NOMO-1 treated with dmso at 0.1 percent for 144 hours (cell line): ENCODE data around the gene MAN2A1.
"Not testable (repeated sequence)": the region's sequence is repeated elsewhere in the genome, so short reads cannot be mapped to it uniquely, and the experiment has no call there.

ENCODE experiments used
- DNase-seq: peaks from one replicate; lab custom pipeline; 2025; ENCODE audit not compliant: unreplicated experiment; lab: John Stamatoyannopoulos, UW

MAN2A1 gene

DNA sequence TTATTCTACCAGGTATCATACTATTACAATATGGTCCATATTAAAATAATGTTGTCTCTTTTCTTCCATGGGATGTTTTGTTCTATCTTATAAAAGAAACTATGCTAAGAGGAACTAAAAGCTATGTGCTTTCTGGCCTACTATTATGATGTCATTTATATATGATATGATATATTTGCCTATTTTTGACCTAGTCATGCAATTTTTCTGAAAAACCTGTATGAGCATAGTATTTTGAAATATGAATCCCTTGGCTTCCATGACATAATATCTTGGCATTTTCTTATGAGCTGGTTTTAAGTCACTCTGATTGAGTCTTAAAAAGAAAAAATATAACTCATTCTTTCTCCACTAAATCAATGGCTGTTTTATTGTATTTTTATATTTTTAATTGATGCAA is 60.7 kb downstream of the MAN2A1 start:
- no peak for DNase-seq

DNA sequence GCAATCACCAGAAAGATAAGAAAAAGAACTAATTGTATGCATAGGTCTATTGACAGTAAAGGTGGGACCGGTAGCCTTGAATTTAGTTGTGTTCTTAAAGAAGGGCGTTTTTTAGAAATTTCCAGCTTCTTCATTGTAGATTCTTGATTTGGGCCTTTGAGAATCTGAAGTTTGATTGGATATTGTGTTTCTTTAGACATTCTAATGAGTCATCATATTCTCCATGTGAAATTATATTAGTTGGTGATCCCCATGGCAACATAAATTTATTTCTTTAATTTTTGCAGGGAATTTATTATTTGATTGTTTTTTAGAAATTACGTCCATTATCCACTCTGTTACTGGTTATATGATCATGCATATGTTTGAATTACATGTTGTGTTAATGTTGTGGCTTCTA is 63.6 kb downstream of the MAN2A1 start:
- no peak for DNase-seq

DNA sequence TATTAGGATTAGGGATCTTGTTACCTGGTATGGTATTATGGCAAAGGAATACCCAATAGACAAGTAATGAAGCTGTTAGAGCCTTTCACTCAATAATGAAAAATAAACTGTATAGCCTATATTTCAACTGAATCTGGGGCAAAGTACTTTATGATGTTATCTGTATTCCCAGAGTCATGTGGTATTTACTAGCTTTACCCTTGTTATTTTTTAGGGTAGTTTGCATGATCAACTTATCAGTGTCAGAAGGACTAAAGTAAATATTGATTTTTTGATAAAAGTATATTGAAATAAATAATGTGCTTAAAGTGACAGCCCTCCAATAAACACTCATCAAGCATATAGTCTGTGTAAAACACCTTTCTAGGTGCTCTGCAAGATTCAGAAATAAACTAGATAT is 64.6 kb downstream of the MAN2A1 start:
- DNase-seq = no peak

DNA sequence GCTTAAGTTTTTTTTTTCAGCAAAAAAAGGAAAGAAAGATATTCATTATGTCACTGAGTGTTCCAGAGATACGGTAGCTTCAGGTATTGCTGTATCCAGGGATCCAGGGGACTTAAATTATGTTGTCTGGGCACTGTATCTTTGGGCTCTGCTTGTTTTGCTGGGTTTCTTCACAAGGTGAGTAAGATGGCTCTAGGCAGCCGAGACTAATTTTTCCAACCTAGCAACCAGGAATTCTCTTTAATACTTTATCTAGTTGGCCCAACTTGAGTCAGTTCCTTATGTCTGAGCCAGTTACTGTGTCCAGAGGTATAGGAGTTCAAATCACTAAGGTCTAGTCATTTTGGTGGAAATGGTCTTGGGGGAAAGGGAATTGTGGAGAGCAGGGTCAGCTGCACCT is 66.0 kb downstream of the MAN2A1 start:
- no peak for DNase-seq

DNA sequence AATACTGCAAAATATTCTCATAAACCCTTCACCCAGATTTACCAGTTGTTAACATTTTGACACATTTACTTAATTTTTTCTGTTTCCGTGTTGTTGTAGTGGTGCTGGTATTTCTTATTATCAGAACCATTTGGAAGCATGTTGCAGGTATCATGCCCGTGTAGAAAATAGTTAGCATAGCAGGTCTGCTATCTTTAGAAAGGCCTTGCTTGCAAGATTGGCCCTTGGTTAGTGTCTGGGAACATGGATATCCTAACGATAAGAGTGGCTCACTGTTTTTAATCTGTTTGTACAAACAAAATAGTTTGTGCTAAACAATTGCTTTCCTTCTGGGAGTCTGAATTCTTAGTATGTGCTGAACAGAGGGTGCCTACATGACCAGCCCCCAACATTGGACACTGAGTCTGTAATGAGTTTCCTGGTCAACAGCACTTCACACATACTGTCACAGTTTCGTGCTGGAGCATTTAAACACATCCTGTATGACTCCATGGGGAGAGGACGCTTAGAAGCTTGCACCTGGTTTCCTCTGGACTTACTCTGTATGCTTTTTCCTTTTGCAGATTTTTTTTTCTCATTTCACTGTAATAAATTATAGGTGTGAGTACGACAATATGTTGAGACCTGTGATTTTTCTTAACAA is 66.9 kb downstream of the MAN2A1 start:
- no peak for DNase-seq

GRCh38 chr5:109757490-109757889 is 67.8 kb downstream of the MAN2A1 start:
- DNase-seq = no peak

DNA sequence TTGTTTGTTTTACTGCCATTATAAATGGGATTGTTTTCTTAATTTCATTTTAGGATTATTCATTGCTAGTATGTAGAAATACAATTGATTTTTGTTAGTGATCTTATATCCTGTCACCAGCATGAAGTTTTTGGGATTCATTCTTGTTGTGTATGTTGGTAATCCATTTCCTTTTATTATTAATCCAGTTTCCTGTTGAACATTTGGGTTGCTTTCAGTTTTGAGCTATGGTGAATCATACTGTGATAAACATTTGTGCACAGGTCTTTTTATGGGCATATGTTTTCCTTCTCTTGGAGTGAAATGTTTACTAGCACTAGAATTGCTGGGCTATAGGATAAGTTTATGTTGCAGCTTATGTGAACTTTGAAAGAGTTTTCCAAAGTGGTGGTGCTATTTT is 69.6 kb downstream of the MAN2A1 start:
- DNase-seq = no peak

GRCh38 chr5:109760130-109760529 is 70.4 kb downstream of the MAN2A1 start:
- DNase-seq = not testable (repeated sequence)

GRCh38 chr5:109762821-109763220 is 73.1 kb downstream of the MAN2A1 start:
- DNase-seq = peak; percentile 21

DNA sequence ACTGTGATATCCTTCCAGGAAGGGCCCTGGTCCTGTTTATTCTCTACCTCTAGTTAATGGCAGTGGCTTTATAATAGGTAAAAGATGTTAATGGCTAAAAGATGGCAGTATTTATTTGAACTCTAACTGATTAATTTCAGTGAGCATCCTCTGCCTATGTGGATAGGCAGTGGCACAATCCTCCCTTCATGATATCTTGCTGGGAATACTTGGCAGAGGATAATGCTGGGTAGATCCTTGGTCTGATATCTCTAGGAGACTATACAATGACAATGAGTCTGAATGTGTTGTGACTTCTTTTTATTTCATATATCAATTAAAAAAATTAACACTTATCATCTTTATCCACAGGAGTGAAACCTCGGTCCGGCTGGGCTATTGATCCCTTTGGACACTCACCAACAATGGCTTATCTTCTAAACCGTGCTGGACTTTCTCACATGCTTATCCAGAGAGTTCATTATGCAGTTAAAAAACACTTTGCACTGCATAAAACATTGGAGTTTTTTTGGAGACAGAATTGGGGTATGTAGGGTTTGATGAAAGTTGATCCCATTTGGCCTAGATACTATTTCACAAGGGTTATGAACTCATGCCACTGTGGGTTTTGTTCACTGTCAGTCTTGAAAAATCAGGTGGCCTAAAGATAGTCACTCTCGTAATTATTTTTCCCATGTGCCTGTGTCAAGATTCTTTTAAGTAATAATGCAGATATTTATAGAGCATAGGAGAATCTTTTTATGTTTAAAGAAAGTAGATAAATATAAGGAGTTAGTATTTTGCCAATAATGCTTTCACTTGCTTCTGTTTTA is 77.7 kb downstream of the MAN2A1 start:
- DNase-seq = no peak

DNA sequence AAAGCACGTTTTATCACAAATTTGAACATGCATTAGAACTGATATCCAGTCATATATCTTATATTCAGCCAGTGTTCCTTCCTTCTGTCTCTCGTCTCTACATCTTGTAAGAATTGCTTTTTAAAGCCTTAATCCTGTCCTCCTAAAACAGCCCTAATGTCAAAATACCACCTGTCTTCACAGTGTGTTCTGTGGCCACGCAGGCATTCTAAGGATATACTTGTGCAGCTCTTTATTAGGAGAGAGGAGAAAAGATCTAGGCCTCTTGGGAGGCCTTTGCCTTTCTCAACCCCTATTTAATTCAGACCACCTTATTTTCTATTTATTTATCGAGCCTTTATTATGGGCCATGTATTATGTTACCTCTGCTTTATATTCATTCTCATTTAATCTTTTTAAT is 78.3 kb downstream of the MAN2A1 start:
- DNase-seq = no peak

DNA sequence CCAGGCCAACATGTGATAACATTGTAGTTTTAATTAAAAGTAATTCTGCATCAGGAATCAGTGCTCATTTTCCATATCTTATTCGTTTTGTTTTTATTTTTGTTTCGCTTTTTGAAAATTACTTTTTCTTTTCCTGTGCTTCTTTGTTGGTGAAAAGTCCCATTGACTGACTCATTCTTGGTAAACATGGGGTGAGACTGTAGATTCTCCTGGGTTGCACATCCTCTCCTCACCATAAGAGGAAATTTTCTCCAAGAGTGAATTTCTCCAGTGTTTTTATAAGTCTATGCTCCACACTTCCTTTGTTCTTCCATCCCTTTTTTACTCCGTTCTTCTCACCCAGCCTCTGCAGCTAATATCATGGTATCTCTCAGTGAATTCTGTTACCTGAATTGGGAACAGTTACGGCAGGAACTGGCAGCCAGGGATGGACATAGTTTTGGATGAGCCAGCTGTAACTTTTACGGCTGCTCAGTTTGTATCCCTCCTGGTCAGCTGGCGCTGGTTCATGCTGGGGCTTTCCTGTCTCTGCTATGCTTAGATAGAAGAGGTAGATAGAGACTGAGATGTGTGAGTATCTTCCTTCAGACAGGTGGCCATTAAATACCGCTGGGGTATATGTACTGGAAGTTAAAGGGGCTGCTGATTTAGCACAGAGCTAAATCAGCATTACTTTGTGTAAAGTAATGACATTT is 80.0 kb downstream of the MAN2A1 start:
- DNase-seq = no peak

DNA sequence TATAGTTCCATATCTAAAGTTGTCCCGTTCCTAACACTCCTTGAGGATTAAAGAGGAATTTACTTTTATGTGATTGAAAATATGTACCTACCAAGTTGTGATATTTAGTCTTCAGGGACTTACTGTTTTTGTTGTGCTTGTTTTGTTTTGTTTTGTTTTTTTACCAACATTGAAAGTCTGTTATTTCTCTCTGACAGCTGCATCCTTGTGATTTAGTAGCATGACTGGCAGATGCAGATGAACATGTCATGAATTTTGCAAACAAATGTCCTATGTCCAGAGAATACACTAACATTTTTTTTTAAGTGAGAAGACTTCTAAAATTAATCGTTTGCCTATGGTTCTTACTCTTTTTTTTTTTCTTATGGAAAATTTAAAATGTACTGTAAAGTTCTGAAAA is 85.4 kb downstream of the MAN2A1 start:
- no peak for DNase-seq

- DNase-seq = no peak
These were observed 89.5 kb downstream of the MAN2A1 start for GRCh38 chr5:109779036-109779735.

GRCh38 chr5:109784687-109785086 is 95.0 kb downstream of the MAN2A1 start:
- no peak for DNase-seq

- no peak for DNase-seq
These were observed 96.6 kb downstream of the MAN2A1 start for GRCh38 chr5:109786206-109786855.

GRCh38 chr5:109788596-109788995 is 98.9 kb downstream of the MAN2A1 start:
- no peak for DNase-seq

DNA sequence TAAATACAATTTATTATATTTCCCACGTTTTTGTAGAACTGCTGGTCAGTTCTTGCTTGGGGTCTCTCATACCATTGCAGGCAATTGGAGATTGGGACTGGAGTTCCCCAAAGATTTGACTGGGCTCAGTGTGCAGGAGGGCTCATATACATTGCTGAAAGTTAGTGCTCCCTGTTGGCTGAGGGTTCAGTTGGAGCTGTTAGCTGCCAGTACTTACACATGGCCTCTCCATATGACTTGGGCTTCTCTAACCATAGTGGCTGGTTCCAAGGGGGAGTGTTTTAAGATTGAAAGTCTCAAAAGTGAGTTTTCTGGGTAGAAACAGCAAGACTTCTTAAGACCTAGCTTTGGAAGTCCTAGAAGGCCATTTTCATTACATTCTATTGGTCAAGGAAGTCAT is 102.9 kb downstream of the MAN2A1 start:
- no peak for DNase-seq

GRCh38 chr5:109803854-109804253 is 114.1 kb downstream of the MAN2A1 start:
- no peak for DNase-seq

DNA sequence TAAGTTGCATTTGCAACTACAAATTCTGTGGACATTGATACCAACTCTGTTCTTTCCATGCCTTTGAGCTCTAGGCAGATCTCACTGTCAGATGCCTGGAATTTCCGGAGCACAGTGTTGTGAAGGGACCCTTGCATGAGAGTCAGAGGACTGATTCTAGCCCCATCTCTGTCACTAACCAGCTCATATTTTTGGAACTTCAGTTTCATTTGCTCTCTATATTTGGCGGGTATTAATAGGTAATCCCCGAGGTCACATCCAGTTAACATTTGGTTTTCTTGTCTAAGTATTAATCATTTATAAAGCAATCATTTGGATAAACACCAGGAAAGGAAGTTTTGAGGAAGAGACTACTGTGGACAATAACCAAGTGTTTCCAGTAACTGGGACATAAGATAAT is 115.7 kb downstream of the MAN2A1 start:
- DNase-seq = no peak

- DNase-seq = no peak
These were observed 116.2 kb downstream of the MAN2A1 start for GRCh38 chr5:109805883-109806282.
